ENCODE data around the gene KIF5A. TPM values are rescaled to one million over a fixed set of nuclear protein-coding genes. Genes with fewer than 3 reads are reported as not detected.

KIF5A gene
- total and polyA plus RNA-seq, 8 donors = 0.38 to 6.5 (median 5.3) TPM

DNA sequence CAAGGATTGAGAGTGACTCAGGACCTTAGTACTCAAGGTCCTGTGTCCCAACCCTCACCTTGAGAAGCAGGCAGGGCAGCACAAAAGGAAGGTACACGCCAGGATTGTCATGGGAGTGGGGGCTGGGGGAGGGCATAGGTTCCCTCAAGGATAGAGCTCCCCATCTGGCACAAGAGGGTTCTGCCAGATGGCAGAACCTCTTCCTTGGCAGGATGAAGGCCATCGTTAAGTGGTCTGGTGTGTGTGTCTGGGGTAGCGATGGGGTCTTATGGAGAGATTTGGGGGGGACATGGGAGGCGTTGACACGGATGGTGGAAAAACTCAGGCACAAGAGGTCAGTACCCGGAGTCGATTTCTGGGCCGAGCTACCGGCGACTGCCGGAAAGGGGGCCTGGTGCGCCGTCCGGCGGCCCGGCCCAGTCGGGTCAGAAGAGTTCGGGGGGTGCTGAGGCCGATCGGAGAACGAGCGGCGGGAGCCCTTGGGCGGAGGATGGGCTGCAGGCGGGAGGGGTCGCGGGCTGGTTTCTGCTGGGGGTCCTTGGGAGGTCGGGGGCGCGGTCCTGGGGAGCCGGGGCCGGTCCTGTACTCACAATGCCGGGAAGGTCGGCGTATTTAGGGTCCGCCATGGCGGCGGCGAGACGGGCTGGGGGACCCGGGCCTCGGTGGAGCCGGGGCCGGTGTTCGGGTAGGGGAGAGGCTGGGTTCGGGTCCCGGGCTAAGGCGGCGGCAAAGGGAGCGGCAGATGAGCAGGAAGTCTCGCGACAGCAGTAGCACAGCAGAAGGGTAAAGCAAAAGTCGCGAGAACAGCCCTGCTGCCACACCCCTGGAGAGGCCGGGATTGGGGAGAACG, 3.2 kb upstream of the KIF5A start, which contains the start of gene DCTN2:
TSS of gene DCTN2 (minus strand) at position 755 of the 850 bp plus-strand sequence. CDS start at position 626, 129 bp downstream.
- no peak for TF ChIP-seq CTCF (IDR thresholded peaks at IDR 0.05)
- Histone ChIP-seq H3K9me3 (no peaks in the 10 kb centered on the region), H3K27me3 (peaks cover 9 to 31% of the 10 kb centered on the region in 2 donors), H3K4me3 (peak within 1 kb of the TSS; percentile 93 to 95), H3K4me1 (peaks cover 16 to 43% of the 10 kb centered on the region in 2 donors), H3K36me3 (peaks cover 0 to 21% of the 10 kb centered on the region in 2 donors), H3K27ac (peak within 1 kb of the TSS; percentile 65 to 87)
- DNase-seq (peak; percentile 94 to 97 (median 96)), ATAC-seq (peak; percentile 98)
- intact Hi-C loops (cut with DNase I) = no loop called here

DNA sequence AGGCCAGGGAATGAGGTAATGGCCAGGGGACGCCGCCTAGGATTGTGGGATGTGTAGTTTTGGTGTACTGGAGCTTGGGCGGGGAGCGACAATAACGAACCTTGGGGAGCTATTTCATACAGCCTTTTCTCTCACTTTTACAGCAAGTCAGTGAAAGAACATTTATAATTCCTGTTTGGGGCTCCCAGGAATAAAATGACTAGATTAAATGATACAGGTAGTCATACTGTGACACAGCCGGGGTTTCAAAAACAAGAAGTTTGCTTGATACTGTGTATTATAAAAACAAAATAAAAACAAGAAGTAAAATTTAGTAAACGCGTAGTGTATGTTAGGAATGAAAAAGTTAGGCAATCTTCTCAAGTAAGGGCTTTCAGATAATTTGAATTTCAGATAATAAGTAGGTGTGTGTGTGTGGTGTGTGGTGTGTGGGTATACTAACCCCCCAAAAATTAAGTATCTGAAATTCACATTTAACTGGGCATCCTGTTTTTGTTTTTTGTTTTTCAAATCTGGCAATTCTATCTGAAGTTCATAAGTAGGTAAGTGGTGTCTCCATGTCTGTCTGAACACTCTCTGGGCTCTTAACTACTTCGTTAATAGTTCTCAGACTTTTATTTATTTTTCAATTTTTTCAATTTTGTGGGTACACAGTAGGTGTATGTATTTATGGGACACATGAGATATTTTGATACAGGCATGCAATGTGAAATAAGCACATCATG, 2.4 kb upstream of the KIF5A start:
- no peak for TF ChIP-seq CTCF (IDR thresholded peaks at IDR 0.05)
- Histone ChIP-seq H3K36me3 (peaks cover 0 to 13% of the 10 kb centered on the region in 2 donors), H3K4me1 (peaks cover 16 to 43% of the 10 kb centered on the region in 2 donors), H3K4me3 (peak overlapping the region; percentile 93 to 95), H3K9me3 (no peaks in the 10 kb centered on the region), H3K27ac (peak overlapping the region in 1 of 2 donors; percentile 87), H3K27me3 (peaks cover 9 to 37% of the 10 kb centered on the region in 2 donors)
- intact Hi-C loops (cut with DNase I) = no loop called here
- ATAC-seq (no peak), DNase-seq (no peak)

GRCh38 chr12:57548013-57548315, 1.9 kb upstream of the KIF5A start:
- ATAC-seq (no peak), DNase-seq (no peak)
- Histone ChIP-seq H3K4me1 (peaks cover 16 to 43% of the 10 kb centered on the region in 2 donors), H3K36me3 (peaks cover 0 to 8% of the 10 kb centered on the region in 2 donors), H3K27me3 (peaks cover 9 to 42% of the 10 kb centered on the region in 2 donors), H3K27ac (no peak overlapping the region), H3K4me3 (no peak overlapping the region), H3K9me3 (no peaks in the 10 kb centered on the region)
- TF ChIP-seq CTCF (IDR thresholded peaks at IDR 0.05) = no peak
- intact Hi-C loops (cut with DNase I) = no loop called here

DNA sequence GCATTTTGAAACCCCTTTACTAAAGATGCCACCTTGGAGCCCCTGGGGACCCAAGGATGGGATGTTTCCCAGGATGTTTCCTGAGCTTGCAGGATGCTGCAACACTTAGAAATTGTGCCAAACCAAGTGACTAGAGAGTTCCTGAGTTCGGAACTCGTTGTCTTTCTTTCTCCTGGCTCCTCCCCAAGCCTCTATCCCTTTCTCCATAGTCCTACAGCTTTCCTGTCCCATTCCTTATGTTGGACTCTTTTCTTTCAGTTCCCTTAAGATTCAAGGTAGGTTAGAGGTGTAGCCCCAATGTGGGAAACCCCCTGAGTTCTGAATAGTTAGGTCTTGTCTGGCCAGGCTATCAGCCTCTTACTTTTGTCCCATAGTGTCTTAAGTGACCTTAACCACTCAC, 1.4 kb upstream of the KIF5A start:
- intact Hi-C loops (cut with DNase I) = no loop called here
- Histone ChIP-seq H3K27ac (no peak overlapping the region), H3K4me3 (no peak overlapping the region), H3K9me3 (no peaks in the 10 kb centered on the region), H3K27me3 (peaks cover 9 to 45% of the 10 kb centered on the region in 2 donors), H3K36me3 (peaks cover 0 to 7% of the 10 kb centered on the region in 2 donors), H3K4me1 (peaks cover 16 to 42% of the 10 kb centered on the region in 2 donors)
- DNase-seq (no peak), ATAC-seq (no peak)
- TF ChIP-seq CTCF (IDR thresholded peaks at IDR 0.05) = no peak
